ENCODE data around the gene CACTIN.
"Not testable (repeated sequence)": the region's sequence is repeated elsewhere in the genome, so short reads cannot be mapped to it uniquely, and the experiment has no call there.

The CACTIN gene

GRCh38 chr19:3572132-3572854 is 54.3 kb downstream of the CACTIN start:
- peaks cover 29% of the 10 kb centered on the region for H3K4me1 ChIP-seq (ENCODE audit: control insufficient read depth, insufficient read depth, low read length)
- H3K27ac ChIP-seq (ENCODE audit: low read length) = no peak overlapping the region
- H3K36me3 ChIP-seq (ENCODE audit: control insufficient read depth in 2 of 2, insufficient read depth in 2 of 2, low read length in 2 of 2) = peaks cover 2 to 3% of the 10 kb centered on the region in 2 donors
- H3K9ac ChIP-seq (ENCODE audit: low read length in 2 of 2) = peak overlapping the region; percentile 59 to 72
- no peaks in the 10 kb centered on the region for H3K27me3 ChIP-seq (ENCODE audit: control insufficient read depth in 1 of 2, insufficient read depth in 2 of 2, low read length in 2 of 2)
- peak overlapping the region; percentile 64 to 84 for H3K4me3 ChIP-seq (ENCODE audit: low read length in 2 of 2)
- no peaks in the 10 kb centered on the region for H3K9me3 ChIP-seq (ENCODE audit: control insufficient read depth in 2 of 2, low read length in 2 of 2)

GRCh38 chr19:3570606-3571011 is 56.0 kb downstream of the CACTIN start:
- Histone ChIP-seq H3K4me3 (ENCODE audit: low read length in 2 of 2) (no peak overlapping the region), H3K9me3 (ENCODE audit: control insufficient read depth in 2 of 2, low read length in 2 of 2) (no peaks in the 10 kb centered on the region), H3K27ac (ENCODE audit: low read length) (no peak overlapping the region), H3K4me1 (ENCODE audit: control insufficient read depth, insufficient read depth, low read length) (peaks cover 18% of the 10 kb centered on the region), H3K27me3 (ENCODE audit: control insufficient read depth in 1 of 2, insufficient read depth in 2 of 2, low read length in 2 of 2) (no peaks in the 10 kb centered on the region), H3K36me3 (ENCODE audit: control insufficient read depth in 2 of 2, insufficient read depth in 2 of 2, low read length in 2 of 2) (peaks cover 2 to 3% of the 10 kb centered on the region in 2 donors), H3K9ac (ENCODE audit: low read length in 2 of 2) (no peak overlapping the region)

- not testable (repeated sequence) for H3K27me3 ChIP-seq (ENCODE audit: control insufficient read depth in 1 of 2, insufficient read depth in 2 of 2, low read length in 2 of 2); H3K9me3 ChIP-seq (ENCODE audit: control insufficient read depth in 2 of 2, low read length in 2 of 2); H3K36me3 ChIP-seq (ENCODE audit: control insufficient read depth in 2 of 2, insufficient read depth in 2 of 2, low read length in 2 of 2); H3K27ac ChIP-seq (ENCODE audit: low read length); H3K9ac ChIP-seq (ENCODE audit: low read length in 2 of 2); H3K4me3 ChIP-seq (ENCODE audit: low read length in 2 of 2)
- H3K4me1 ChIP-seq (ENCODE audit: control insufficient read depth, insufficient read depth, low read length) = peaks cover 18% of the 10 kb centered on the region
Observed at GRCh38 chr19:3570042-3570441, 56.5 kb downstream of the CACTIN start.

- Histone ChIP-seq H3K27me3 (ENCODE audit: control insufficient read depth in 1 of 2, insufficient read depth in 2 of 2, low read length in 2 of 2) (no peaks in the 10 kb centered on the region), H3K4me3 (ENCODE audit: low read length in 2 of 2) (no peak overlapping the region), H3K27ac (ENCODE audit: low read length) (no peak overlapping the region), H3K9ac (ENCODE audit: low read length in 2 of 2) (no peak overlapping the region), H3K9me3 (ENCODE audit: control insufficient read depth in 2 of 2, low read length in 2 of 2) (no peaks in the 10 kb centered on the region), H3K36me3 (ENCODE audit: control insufficient read depth in 2 of 2, insufficient read depth in 2 of 2, low read length in 2 of 2) (no peaks in the 10 kb centered on the region), H3K4me1 (ENCODE audit: control insufficient read depth, insufficient read depth, low read length) (no peaks in the 10 kb centered on the region)
Observed at GRCh38 chr19:3565139-3565538, 61.5 kb downstream of the CACTIN start.

- no peak overlapping the region for H3K9ac ChIP-seq (ENCODE audit: low read length in 2 of 2)
- no peaks in the 10 kb centered on the region for H3K27me3 ChIP-seq (ENCODE audit: control insufficient read depth in 1 of 2, insufficient read depth in 2 of 2, low read length in 2 of 2)
- no peaks in the 10 kb centered on the region for H3K36me3 ChIP-seq (ENCODE audit: control insufficient read depth in 2 of 2, insufficient read depth in 2 of 2, low read length in 2 of 2)
- no peaks in the 10 kb centered on the region for H3K4me1 ChIP-seq (ENCODE audit: control insufficient read depth, insufficient read depth, low read length)
- H3K27ac ChIP-seq (ENCODE audit: low read length) = no peak overlapping the region
- H3K9me3 ChIP-seq (ENCODE audit: control insufficient read depth in 2 of 2, low read length in 2 of 2) = no peaks in the 10 kb centered on the region
- H3K4me3 ChIP-seq (ENCODE audit: low read length in 2 of 2) = no peak overlapping the region
Observed at GRCh38 chr19:3563709-3564524, 62.7 kb downstream of the CACTIN start.
